ENCODE data around the gene PLA2G2C.

DNA sequence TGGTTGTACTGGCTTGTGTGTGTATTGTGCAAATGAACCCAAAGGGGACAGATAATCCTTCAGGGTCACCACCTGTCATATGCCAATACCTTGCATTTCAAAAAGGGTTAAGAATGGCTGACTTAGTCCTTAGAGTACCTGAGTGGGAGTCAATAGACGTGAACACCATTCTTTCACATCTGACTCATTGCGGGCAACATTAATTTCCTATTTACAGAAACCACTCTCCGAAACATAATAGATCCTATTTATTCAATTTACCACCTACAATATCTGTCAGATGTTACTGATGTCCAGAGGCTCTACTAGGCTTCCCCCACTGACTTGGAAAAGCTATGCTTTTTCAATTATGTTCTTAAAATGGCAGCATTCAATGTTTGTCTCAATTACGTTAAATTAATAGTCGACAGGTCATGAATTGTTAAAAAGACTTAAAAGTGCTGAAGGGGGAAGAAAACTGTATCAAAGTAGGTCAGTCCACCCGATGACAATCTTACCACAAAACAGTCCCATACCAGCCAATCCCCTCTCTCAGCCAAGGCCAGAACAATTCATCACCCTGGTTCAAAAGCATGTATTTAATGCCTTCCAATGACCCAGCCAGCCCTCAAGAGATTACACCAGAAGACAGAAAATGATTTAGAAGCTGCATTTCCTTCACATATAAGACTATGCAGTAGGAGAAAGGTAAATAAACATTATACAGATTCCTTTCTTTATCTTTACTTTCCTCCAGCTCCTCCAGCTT, 48.6 kb upstream of the PLA2G2C start:
- no peak for TF ChIP-seq RXRA (IDR thresholded peaks at IDR 0.05; ENCODE audit: insufficient read depth, low read depth, low read length)
- no peak for TF ChIP-seq POLR2A (IDR thresholded peaks at IDR 0.05; ENCODE audit: control extremely low read depth in 1 of 2, low read depth in 2 of 2, low read length in 2 of 2)
- TF ChIP-seq, protein P1, sequence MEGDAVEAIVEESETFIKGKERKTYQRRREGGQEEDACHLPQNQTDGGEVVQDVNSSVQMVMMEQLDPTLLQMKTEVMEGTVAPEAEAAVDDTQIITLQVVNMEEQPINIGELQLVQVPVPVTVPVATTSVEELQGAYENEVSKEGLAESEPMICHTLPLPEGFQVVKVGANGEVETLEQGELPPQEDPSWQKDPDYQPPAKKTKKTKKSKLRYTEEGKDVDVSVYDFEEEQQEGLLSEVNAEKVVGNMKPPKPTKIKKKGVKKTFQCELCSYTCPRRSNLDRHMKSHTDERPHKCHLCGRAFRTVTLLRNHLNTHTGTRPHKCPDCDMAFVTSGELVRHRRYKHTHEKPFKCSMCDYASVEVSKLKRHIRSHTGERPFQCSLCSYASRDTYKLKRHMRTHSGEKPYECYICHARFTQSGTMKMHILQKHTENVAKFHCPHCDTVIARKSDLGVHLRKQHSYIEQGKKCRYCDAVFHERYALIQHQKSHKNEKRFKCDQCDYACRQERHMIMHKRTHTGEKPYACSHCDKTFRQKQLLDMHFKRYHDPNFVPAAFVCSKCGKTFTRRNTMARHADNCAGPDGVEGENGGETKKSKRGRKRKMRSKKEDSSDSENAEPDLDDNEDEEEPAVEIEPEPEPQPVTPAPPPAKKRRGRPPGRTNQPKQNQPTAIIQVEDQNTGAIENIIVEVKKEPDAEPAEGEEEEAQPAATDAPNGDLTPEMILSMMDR (IDR thresholded peaks at IDR 0.05; ENCODE audit: control extremely low read depth in 1 of 3, insufficient read depth in 1 of 3, low read depth in 1 of 3, low read length in 3 of 3), result no peak

Measured in H1 (cell line).